Tibial nerve (tissue), 4 donors: ENCODE results near the gene SYNPO2. TPM values are rescaled to one million over a fixed set of nuclear protein-coding genes. Genes with fewer than 3 reads are reported as not detected.

ENCODE experiments used
- DNase-seq, 2 donors: peaks; one replicate each; pipeline ENCODE4 v3.0.0-alpha.2; 2019; ENCODE audit warnings: low spot score in 2 of 2
- H3K27ac ChIP-seq, 4 donors: fragments of 200-600 bp; sonication (generic) in 3 of 4; one replicate each; pipeline ENCODE4 v1.5.1; 2017 to 2019; ENCODE audit warnings: mild to moderate bottlenecking in 1 of 4
- H3K27me3 ChIP-seq, 2 donors: fragments of 200-600 bp; sonication (generic) in 1 of 2; one replicate each; pipeline versions ENCODE4 v1.5.1 to v1.6.0; 2017 to 2019
- H3K36me3 ChIP-seq, 3 donors: fragments of 200-600 bp; sonication (generic); one replicate each; pipeline ENCODE4 v1.5.1; 2018 to 2019
- H3K4me1 ChIP-seq, 4 donors: fragments of 200-600 bp; sonication (generic) in 3 of 4; one replicate each; pipeline ENCODE4 v1.5.1; 2017 to 2019
- H3K4me3 ChIP-seq, 4 donors: fragments of 200-600 bp; sonication (generic) in 3 of 4; one replicate each; pipeline ENCODE4 v1.5.1; 2017 to 2019; ENCODE audit warnings: mild to moderate bottlenecking in 1 of 4, moderate library complexity in 1 of 4
- H3K9me3 ChIP-seq, 4 donors: fragments of 200-600 bp; sonication (generic) in 3 of 4; one replicate each; pipeline ENCODE4 v1.5.1; 2017 to 2019
- CTCF ChIP-seq, 5 experiments: fragments of 200-600 bp in 3 of 5; fragments of 450-650 bp in 2 of 5; sonication (generic) in 3 of 5; IDR thresholded peaks; one replicate each; pipeline ENCODE4 v1.5.1; 2016 to 2019; ENCODE audit warnings: antibody characterized with exemption in 5 of 5, mild to moderate bottlenecking in 3 of 5, moderate library complexity in 2 of 5
- EP300 ChIP-seq, 2 donors: sonication (generic); formaldehyde crosslinking; IDR thresholded peaks; one replicate each; pipeline ENCODE4 v1.6.1; 2017; ENCODE audit warnings: antibody characterized with exemption in 2 of 2, mild to moderate bottlenecking in 1 of 2
- POLR2A ChIP-seq, 2 donors: fragments of 450-650 bp; IDR thresholded peaks; one replicate each; pipeline ENCODE4 v1.6.1; 2017; ENCODE audit warnings: antibody characterized with exemption in 2 of 2, mild to moderate bottlenecking in 2 of 2, moderate library complexity in 2 of 2
- WGBS, 2 donors: methylation state at CpG; one replicate each; pipeline ENCODE4 v1.1.5; 2018; 5-methylcytosine and 5-hydroxymethylcytosine counted together
- total RNA-seq, 4 donors: library from RNA; depleted of rRNA; stranded (reverse); fragments of >200 nt; gene quantifications; one replicate each; pipeline ENCODE4 v1.1.0, GENCODE V29; 2016

Gene SYNPO2
- total RNA-seq, 4 donors from 2014 or later, result 118 to 177 (median 138) TPM

- WGBS, 2 donors, result 49 to 51% methylated on average over 4 of the region's 4 CpGs
Observed at GRCh38 chr4:119034276-119035008, 145.8 kb downstream of the SYNPO2 start.

DNA sequence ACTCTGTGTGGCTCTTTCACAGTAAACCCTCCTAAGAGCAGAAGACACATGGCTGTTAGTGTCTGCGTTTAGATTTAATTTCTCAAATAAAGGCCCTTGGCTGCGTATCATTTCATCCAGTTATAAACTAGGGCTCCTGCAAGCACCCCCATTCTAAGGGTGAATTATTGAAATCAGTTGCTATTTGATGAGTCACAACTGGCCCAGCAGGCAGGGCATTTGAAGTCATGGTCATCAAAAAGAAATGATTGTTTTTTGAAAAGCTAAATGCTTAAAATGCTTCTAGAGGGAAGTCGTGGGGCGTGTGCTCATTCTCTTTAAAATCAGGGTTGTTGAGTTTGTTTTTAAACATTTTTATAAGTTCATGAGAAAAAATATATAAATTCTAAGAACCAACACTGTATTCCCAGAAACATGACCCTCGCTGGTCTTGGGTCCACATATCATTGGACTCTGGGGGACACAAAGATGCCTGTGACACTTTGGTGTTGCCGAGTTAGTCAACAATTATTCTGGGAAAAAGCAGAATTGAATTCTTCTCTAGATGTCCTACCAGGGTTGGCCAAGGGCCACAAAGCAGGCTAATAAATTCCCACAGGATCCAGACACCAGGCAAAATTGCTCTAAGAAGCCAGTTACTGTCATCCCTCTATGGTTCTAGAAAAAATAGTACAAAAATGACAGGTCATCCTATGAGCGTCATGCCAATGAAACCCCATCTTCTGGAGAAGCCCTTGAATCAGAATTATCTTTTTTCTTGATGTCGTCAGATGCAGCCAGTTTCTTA is 147.5 kb downstream of the SYNPO2 start:
- Histone ChIP-seq H3K27ac (peak overlapping the region; percentile 29 to 89 (median 59)), H3K4me3 (no peak overlapping the region), H3K4me1 (peaks cover 0 to 73% (median 31%) of the 10 kb centered on the region in 4 donors), H3K9me3 (no peaks in the 10 kb centered on the region), H3K36me3 (peaks cover 0 to 11% (median 0%) of the 10 kb centered on the region in 3 donors), H3K27me3 (no peaks in the 10 kb centered on the region)
- 51 to 55% methylated on average over 8 of the region's 8 CpGs for WGBS, 2 donors
- DNase-seq, result no peak
- TF ChIP-seq EP300 (IDR thresholded peaks at IDR 0.05) (peak in 1 of 2 donors; percentile 15), CTCF (IDR thresholded peaks at IDR 0.05) (no peak), POLR2A (IDR thresholded peaks at IDR 0.05) (no peak)

More at GRCh38 chr4:119034276-119035008, 145.8 kb downstream of the SYNPO2 start:
- peak overlapping the region in 2 of 4 donors; percentile 80 to 89 for H3K27ac ChIP-seq
- TF ChIP-seq POLR2A (IDR thresholded peaks at IDR 0.05) (no peak), EP300 (IDR thresholded peaks at IDR 0.05) (peak in 1 of 2 donors; percentile 10)
- H3K4me3 ChIP-seq, result no peak overlapping the region
- H3K4me1 ChIP-seq, result peaks cover 0 to 57% (median 17%) of the 10 kb centered on the region in 4 donors
- peaks cover 0 to 27% (median 0%) of the 10 kb centered on the region in 3 donors for H3K36me3 ChIP-seq
- no peaks in the 10 kb centered on the region for H3K27me3 ChIP-seq
- no peak for DNase-seq
- no peaks in the 10 kb centered on the region for H3K9me3 ChIP-seq

- Histone ChIP-seq H3K4me1 (peaks cover 0 to 87% (median 38%) of the 10 kb centered on the region in 4 donors), H3K36me3 (peaks cover 0 to 3% (median 0%) of the 10 kb centered on the region in 3 donors), H3K4me3 (no peak overlapping the region), H3K9me3 (no peaks in the 10 kb centered on the region), H3K27me3 (no peaks in the 10 kb centered on the region), H3K27ac (peak overlapping the region; percentile 31 to 89 (median 56))
- no peak for DNase-seq
- WGBS, 2 donors, result 63 to 75% methylated on average over 1 of the region's 1 CpG
- TF ChIP-seq CTCF (IDR thresholded peaks at IDR 0.05) (no peak), EP300 (IDR thresholded peaks at IDR 0.05) (no peak), POLR2A (IDR thresholded peaks at IDR 0.05) (no peak)
Observed at GRCh38 chr4:119037709-119038108, 149.1 kb downstream of the SYNPO2 start.

- peak overlapping the region; percentile 33 to 89 (median 78) for H3K27ac ChIP-seq
- no peaks in the 10 kb centered on the region for H3K27me3 ChIP-seq
- no peak for DNase-seq
- H3K4me3 ChIP-seq, result no peak overlapping the region
- TF ChIP-seq EP300 (IDR thresholded peaks at IDR 0.05), result peak; percentile 21 to 39
- TF ChIP-seq POLR2A (IDR thresholded peaks at IDR 0.05), result no peak
- H3K4me1 ChIP-seq, result peaks cover 0 to 89% (median 38%) of the 10 kb centered on the region in 4 donors
- no peaks in the 10 kb centered on the region for H3K9me3 ChIP-seq
- 51 to 57% methylated on average over 5 of the region's 5 CpGs for WGBS, 2 donors
- no peaks in the 10 kb centered on the region for H3K36me3 ChIP-seq
Observed at GRCh38 chr4:119038116-119038841, 149.6 kb downstream of the SYNPO2 start.

DNA sequence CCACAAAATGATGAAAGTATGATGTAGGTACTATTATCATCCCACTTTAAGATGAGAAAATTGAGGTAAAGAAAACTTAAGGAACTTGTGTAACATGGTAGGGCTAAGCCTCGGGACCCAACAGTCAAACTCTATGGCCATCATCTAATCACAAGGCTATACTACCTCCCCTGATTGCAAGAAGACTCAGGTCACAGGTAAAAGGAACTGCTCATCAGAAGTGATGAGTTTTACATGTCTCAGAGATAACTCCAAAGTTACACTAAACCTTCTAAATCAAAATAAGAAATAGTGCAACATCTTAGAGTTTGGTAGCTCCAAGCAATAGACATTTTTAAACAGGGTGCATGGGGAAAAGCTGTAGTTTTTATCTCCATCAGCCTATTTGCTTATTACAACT is 150.5 kb downstream of the SYNPO2 start:
- Histone ChIP-seq H3K4me3 (no peak overlapping the region), H3K4me1 (peaks cover 0 to 86% (median 36%) of the 10 kb centered on the region in 4 donors), H3K9me3 (no peaks in the 10 kb centered on the region), H3K27me3 (no peaks in the 10 kb centered on the region), H3K36me3 (no peaks in the 10 kb centered on the region), H3K27ac (peak overlapping the region; percentile 25 to 89 (median 78))
- no peak for TF ChIP-seq CTCF (IDR thresholded peaks at IDR 0.05)
- TF ChIP-seq POLR2A (IDR thresholded peaks at IDR 0.05), result no peak
- TF ChIP-seq EP300 (IDR thresholded peaks at IDR 0.05), result no peak
- 89 to 100% methylated on average over 1 of the region's 1 CpG for WGBS, 2 donors
- no peak for DNase-seq
